SK-N-SH (cell line): ENCODE measurements around the gene SBDS.

ENCODE experiments used
- NFIC ChIP-seq: IDR thresholded peaks from 2 replicates; pipeline ENCODE4 v1.4.0; 2012; ENCODE audit warnings: borderline replicate concordance
- POLR2AphosphoS5 ChIP-seq: IDR thresholded peaks from 2 replicates; pipeline ENCODE4 v1.6.1; 2012; ENCODE audit warnings: low read depth, low read length
- TF ChIP-seq, protein P1 (sequence below): fragments of 200-600 bp; sonication (generic); IDR thresholded peaks from 2 replicates; pipeline ENCODE4 v1.6.1; 2017; ENCODE audit warnings: antibody characterized with exemption, mild to moderate bottlenecking, moderate library complexity

- TF ChIP-seq, protein P1, sequence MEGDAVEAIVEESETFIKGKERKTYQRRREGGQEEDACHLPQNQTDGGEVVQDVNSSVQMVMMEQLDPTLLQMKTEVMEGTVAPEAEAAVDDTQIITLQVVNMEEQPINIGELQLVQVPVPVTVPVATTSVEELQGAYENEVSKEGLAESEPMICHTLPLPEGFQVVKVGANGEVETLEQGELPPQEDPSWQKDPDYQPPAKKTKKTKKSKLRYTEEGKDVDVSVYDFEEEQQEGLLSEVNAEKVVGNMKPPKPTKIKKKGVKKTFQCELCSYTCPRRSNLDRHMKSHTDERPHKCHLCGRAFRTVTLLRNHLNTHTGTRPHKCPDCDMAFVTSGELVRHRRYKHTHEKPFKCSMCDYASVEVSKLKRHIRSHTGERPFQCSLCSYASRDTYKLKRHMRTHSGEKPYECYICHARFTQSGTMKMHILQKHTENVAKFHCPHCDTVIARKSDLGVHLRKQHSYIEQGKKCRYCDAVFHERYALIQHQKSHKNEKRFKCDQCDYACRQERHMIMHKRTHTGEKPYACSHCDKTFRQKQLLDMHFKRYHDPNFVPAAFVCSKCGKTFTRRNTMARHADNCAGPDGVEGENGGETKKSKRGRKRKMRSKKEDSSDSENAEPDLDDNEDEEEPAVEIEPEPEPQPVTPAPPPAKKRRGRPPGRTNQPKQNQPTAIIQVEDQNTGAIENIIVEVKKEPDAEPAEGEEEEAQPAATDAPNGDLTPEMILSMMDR = no peak
- no peak for TF ChIP-seq NFIC
- no peak for TF ChIP-seq POLR2AphosphoS5
These were observed 56.1 kb downstream of the SBDS start for GRCh38 chr7:66939325-66939724.
